ENCODE measurements around the gene ACO2. TPM values are rescaled to one million over a fixed set of nuclear protein-coding genes. Genes with fewer than 3 reads are reported as not detected.
"Not testable (repeated sequence)": the region's sequence is repeated elsewhere in the genome, so short reads cannot be mapped to it uniquely, and the experiment has no call there.

ACO2 gene
- 41.6 TPM for total RNA-seq

DNA sequence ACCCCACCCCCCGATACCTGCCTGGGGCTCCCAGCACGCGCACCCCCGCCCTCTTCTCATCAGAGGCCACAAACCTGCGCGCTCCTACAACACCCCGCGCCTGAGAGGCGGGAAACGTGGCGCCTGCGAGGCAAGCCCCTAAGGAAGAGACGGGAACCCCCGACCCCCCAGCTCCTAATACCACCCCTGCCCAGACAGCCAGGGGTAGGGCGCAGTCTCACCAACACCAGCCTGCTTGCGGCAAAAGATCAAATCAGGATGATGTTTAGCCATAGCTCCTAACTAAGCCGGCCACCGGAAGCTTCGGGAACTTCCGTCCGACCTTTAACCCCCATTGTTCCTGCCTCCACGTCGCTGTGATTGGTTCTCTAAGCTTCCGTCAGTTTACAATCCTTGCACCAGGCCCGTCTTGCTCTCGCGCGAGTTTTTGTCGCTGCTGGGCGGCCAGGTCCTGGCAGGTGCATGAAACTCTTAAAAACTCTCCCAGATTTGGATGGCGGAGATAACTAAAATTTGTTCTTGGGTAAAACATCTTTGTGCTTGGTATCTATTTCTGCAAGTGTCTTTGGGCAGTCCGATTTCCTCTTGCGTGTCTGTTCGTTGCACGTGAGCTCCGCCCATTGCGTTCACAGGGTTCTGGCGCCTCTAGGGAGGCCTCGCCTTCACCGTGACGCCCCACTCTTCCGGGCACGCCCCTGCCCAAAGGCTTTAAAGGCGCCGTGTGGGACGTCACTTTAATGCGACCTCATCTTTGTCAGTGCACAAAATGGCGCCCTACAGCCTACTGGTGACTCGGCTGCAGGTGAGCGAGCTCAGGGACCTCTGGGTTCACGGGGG, at the start of gene ACO2, which contains the start of gene PHF5A:
Gene ACO2 (plus strand): TSS at position 737 of the 837 bp plus-strand sequence. CDS start 30 bp downstream, at position 767.
Gene PHF5A (minus strand): TSS at position 312 of the 837 bp plus-strand sequence. CDS start 39 bp downstream, at position 273.
- peak within 1 kb of the TSS; percentile 75 for H3K4me3 ChIP-seq (ENCODE audit: low read length)
- H3K4me1 ChIP-seq (ENCODE audit: insufficient read depth, low read length): peaks cover 30% of the 10 kb centered on the region
- no peaks in the 10 kb centered on the region for H3K9me3 ChIP-seq (ENCODE audit: low read depth, low read length)

DNA sequence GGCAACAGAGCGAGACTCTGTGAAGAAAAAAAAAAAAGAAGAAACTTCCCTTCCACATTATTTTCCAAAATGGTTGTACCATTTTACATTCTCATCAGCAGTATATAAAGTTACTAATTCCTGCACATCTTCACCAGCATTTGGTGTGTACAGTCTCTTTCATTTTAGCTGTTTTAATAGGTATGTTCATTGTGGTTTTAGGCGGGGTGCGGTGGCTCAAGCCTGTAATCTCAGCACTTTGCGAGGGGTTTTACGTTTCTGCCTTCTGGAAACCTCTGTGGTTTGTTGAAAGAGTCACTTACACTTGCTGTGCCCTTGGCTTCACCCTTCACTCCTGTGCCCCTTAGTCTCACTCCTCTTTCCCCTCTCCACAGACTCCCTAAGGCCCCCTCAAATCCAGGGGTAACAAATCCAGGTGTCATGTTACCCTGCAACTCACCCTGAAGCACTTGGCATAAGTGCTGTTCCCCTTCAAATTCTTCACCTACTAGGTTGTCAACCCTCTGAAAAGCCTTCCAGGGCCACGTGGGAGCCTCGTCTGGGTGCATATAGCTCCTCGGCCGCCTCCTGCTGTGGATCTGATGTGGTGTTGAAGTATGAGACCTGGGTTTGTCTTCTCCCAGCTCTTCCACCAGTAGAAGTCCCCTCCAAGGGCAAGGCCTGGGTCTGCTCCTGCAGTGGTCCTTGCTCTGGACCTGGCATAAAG, 43.1 kb upstream of the ACO2 start:
- Histone ChIP-seq H3K27me3 (ENCODE audit: insufficient read depth, low read length) (no peaks in the 10 kb centered on the region), H3K9me3 (ENCODE audit: low read depth, low read length) (no peaks in the 10 kb centered on the region), H3K4me3 (ENCODE audit: low read length) (no peak overlapping the region), H3K4me1 (ENCODE audit: insufficient read depth, low read length) (peaks cover 4% of the 10 kb centered on the region)

More for the DNA sequence above, at the start of gene ACO2, which contains the start of gene PHF5A:
- H3K27me3 ChIP-seq (ENCODE audit: insufficient read depth, low read length): no peaks in the 10 kb centered on the region

GRCh38 chr22:41429232-41429950, 39.5 kb upstream of the ACO2 start:
- Histone ChIP-seq H3K27me3 (ENCODE audit: insufficient read depth, low read length) (no peaks in the 10 kb centered on the region), H3K4me1 (ENCODE audit: insufficient read depth, low read length) (peaks cover 4% of the 10 kb centered on the region), H3K4me3 (ENCODE audit: low read length) (no peak overlapping the region), H3K9me3 (ENCODE audit: low read depth, low read length) (no peaks in the 10 kb centered on the region)

DNA sequence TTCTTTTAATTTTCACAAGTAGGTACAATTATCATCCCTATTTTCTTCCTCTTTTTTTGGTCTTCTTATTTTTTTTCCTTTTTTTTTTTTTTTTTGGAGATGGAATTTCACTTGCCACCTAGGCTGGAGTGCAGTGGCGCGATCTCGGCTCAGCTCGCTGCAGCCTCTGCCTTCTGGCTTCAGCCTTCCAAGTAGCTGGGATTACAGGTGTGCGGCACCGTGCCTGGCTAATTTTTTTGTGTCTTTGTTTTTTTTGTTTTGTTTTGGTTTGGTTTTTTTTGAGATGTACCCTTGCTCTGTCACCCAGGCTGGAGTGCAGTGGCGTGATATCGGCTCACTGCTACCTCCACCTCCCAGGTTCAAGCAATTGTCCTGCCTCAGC, 39.0 kb upstream of the ACO2 start:
- Histone ChIP-seq H3K27me3 (ENCODE audit: insufficient read depth, low read length) (no peaks in the 10 kb centered on the region), H3K4me1 (ENCODE audit: insufficient read depth, low read length) (peaks cover 4% of the 10 kb centered on the region), H3K9me3 (ENCODE audit: low read depth, low read length) (no peaks in the 10 kb centered on the region), H3K4me3 (ENCODE audit: low read length) (no peak overlapping the region)

- no peak overlapping the region for H3K4me3 ChIP-seq (ENCODE audit: low read length)
Measured at GRCh38 chr22:41431656-41432055, 37.3 kb upstream of the ACO2 start.

GRCh38 chr22:41433480-41433879, 35.4 kb upstream of the ACO2 start:
- H3K4me3 ChIP-seq (ENCODE audit: low read length); H3K9me3 ChIP-seq (ENCODE audit: low read depth, low read length); H3K4me1 ChIP-seq (ENCODE audit: insufficient read depth, low read length); H3K27me3 ChIP-seq (ENCODE audit: insufficient read depth, low read length): not testable (repeated sequence)

More at GRCh38 chr22:41431656-41432055, 37.3 kb upstream of the ACO2 start:
- Histone ChIP-seq H3K9me3 (ENCODE audit: low read depth, low read length) (no peaks in the 10 kb centered on the region), H3K27me3 (ENCODE audit: insufficient read depth, low read length) (no peaks in the 10 kb centered on the region), H3K4me1 (ENCODE audit: insufficient read depth, low read length) (no peaks in the 10 kb centered on the region)

GRCh38 chr22:41434361-41435003, 34.4 kb upstream of the ACO2 start:
- not testable (repeated sequence) for H3K4me1 ChIP-seq (ENCODE audit: insufficient read depth, low read length); H3K27me3 ChIP-seq (ENCODE audit: insufficient read depth, low read length); H3K4me3 ChIP-seq (ENCODE audit: low read length); H3K9me3 ChIP-seq (ENCODE audit: low read depth, low read length)

GRCh38 chr22:41435560-41435959, 33.4 kb upstream of the ACO2 start:
- Histone ChIP-seq H3K4me3 (ENCODE audit: low read length) (no peak overlapping the region), H3K4me1 (ENCODE audit: insufficient read depth, low read length) (no peaks in the 10 kb centered on the region), H3K27me3 (ENCODE audit: insufficient read depth, low read length) (no peaks in the 10 kb centered on the region), H3K9me3 (ENCODE audit: low read depth, low read length) (no peaks in the 10 kb centered on the region)

DNA sequence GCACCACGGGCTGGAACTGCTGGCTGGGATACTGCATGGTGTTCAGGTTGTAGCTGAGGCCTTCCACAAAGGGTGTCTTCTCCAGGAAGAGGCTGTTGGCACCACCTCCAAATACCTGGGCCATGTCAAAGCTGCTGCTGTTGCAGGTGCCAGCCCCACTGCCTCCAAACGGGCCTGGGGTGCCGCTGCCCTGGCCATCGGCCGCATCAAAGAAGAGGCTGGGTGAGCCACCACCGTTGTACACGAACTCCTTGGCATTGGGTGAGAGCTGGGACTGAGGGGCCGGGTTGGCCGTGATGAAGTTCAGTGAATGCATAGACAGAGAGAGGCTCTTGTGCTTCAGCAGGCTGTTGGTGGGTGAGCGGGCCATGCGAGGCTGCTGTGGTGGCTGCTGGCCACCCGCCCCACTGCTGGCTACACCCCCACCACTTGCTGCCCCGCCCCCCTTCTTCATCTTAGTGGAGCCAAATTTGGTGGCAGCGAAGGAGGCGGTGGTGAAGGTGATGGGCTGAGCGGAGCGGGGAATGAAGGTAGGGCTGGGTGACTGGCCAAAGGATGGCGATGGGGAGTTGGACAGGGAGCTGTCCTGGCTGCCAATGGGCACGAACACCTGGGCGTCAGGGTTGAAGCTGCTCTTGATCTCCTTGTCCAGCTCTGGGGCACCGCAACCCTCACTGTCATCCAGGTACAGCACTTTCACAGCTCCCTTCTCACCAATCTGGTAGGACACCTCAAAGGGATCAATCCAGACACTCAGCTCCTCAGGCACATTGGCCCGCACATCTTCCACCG, 32.4 kb upstream of the ACO2 start:
- Histone ChIP-seq H3K4me3 (ENCODE audit: low read length) (no peak overlapping the region), H3K4me1 (ENCODE audit: insufficient read depth, low read length) (no peaks in the 10 kb centered on the region), H3K27me3 (ENCODE audit: insufficient read depth, low read length) (no peaks in the 10 kb centered on the region), H3K9me3 (ENCODE audit: low read depth, low read length) (no peaks in the 10 kb centered on the region)

DNA sequence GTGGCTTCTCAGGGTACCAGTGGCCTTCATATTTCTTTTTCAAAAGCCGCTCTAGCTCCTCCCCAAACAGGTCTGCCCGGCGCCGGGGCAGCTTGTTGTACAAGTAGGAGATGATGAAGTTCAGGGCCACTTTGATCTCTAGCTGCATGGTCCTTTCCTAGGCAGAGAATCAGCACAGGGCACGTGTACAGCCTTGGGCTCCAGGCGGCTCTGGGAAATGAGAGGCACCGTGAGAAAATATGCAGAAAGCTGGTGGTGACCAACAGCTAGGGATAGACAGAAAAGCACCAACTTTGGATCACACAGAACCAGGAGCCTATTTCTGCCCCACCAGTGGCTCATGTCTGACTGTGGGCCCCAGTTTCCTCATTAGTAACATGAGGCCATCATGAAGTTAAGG, 31.7 kb upstream of the ACO2 start:
- Histone ChIP-seq H3K4me1 (ENCODE audit: insufficient read depth, low read length) (no peaks in the 10 kb centered on the region), H3K4me3 (ENCODE audit: low read length) (no peak overlapping the region), H3K9me3 (ENCODE audit: low read depth, low read length) (no peaks in the 10 kb centered on the region), H3K27me3 (ENCODE audit: insufficient read depth, low read length) (no peaks in the 10 kb centered on the region)

GRCh38 chr22:41440511-41440910, 28.4 kb upstream of the ACO2 start:
- H3K4me3 ChIP-seq (ENCODE audit: low read length); H3K9me3 ChIP-seq (ENCODE audit: low read depth, low read length); H3K27me3 ChIP-seq (ENCODE audit: insufficient read depth, low read length): not testable (repeated sequence)
- H3K4me1 ChIP-seq (ENCODE audit: insufficient read depth, low read length): peaks cover 14% of the 10 kb centered on the region

DNA sequence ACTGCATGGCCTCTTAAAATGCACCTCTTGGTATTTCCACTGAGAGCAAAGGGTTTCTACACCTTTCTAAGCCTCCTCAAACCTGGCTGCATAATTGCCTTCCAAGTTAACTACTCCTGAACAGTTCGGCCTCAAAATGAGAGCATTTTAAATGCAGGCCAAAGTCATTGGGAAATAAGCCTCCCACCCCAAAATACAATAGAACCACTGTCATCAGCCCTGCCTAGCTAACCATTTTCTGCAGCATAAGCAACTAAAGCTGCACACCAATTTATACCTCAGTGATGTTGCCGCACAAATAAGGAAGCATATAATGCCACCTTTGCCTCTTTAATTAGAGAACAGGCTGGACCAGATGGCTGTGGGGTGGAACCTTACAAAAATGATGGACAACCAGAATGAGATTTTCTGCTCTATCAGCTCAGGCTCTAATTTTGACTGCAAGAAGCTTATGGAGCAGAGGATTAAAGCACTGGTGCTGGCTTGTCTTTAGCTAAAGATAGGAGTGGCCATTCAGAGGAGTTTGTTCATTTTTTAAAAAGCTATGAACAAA, 26.6 kb upstream of the ACO2 start:
- H3K4me1 ChIP-seq (ENCODE audit: insufficient read depth, low read length): peaks cover 14% of the 10 kb centered on the region

DNA sequence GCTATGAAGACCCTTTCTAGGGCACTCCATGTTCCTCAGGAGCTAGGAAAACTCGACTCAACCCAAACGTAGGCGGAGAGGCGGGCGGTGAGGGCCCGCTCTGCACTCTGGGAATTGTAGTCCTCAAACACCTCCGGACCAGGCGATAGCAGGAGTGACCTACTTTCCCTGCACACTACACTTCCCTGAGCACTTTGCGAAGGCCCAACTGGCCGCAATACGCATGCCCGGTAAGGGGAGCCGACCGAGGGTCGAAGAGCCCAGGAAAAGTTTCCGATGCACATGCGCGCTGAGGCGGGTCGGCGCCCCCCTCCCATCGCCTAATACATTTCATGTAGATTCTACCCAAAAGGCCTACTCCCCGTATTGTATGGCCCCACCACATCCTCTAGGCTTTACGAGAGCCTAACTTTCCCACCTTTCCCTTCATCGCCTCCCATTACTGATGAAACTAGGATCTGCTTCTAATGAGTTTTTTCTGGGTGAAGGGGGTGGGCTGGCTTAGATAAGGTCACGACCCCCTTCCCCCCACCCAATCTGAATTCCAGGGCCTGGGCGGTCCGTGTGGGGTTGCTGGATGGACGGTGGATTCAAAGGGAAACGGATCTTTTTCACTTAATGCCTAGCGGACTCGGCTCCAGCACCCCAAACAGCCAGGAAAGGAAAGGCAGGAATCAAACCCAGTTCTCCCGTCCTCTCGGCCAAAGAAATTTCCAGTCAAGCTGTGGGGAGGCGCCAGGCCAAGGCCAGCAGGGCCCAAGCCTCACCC, 24.4 kb upstream of the ACO2 start:
- Histone ChIP-seq H3K9me3 (ENCODE audit: low read depth, low read length) (no peaks in the 10 kb centered on the region), H3K4me1 (ENCODE audit: insufficient read depth, low read length) (peaks cover 23% of the 10 kb centered on the region), H3K27me3 (ENCODE audit: insufficient read depth, low read length) (no peaks in the 10 kb centered on the region), H3K4me3 (ENCODE audit: low read length) (peak overlapping the region; percentile 67)

More for the DNA sequence above, 26.6 kb upstream of the ACO2 start:
- no peaks in the 10 kb centered on the region for H3K27me3 ChIP-seq (ENCODE audit: insufficient read depth, low read length)
- H3K4me3 ChIP-seq (ENCODE audit: low read length): no peak overlapping the region
- H3K9me3 ChIP-seq (ENCODE audit: low read depth, low read length): no peaks in the 10 kb centered on the region
